ENCODE data around the gene PPARA. TPM values are rescaled to one million over a fixed set of nuclear protein-coding genes. Genes with fewer than 3 reads are reported as not detected.
"Not testable (repeated sequence)": the region's sequence is repeated elsewhere in the genome, so short reads cannot be mapped to it uniquely, and the experiment has no call there.

Gene PPARA
- total RNA-seq, 1 donor from 2014 or later, result 7.5 TPM

GRCh38 chr22:46169628-46170027, 19.3 kb downstream of the PPARA start:
- DNase-seq (ENCODE audit: low read depth, low spot score), result no peak

- no peak for DNase-seq (ENCODE audit: low read depth, low spot score)
Measured at GRCh38 chr22:46171940-46172339, 21.6 kb downstream of the PPARA start.

GRCh38 chr22:46172522-46173110, 22.3 kb downstream of the PPARA start:
- DNase-seq (ENCODE audit: low read depth, low spot score), result no peak

GRCh38 chr22:46173152-46173551, 22.8 kb downstream of the PPARA start:
- DNase-seq (ENCODE audit: low read depth, low spot score), result no peak

GRCh38 chr22:46175631-46176030, 25.3 kb downstream of the PPARA start:
- DNase-seq (ENCODE audit: low read depth, low spot score), result no peak

GRCh38 chr22:46176508-46177003, 26.2 kb downstream of the PPARA start:
- no peak for DNase-seq (ENCODE audit: low read depth, low spot score)

- no peak for DNase-seq (ENCODE audit: low read depth, low spot score)
Measured at GRCh38 chr22:46178755-46179505, 28.6 kb downstream of the PPARA start.

- no peak for DNase-seq (ENCODE audit: low read depth, low spot score)
Measured at GRCh38 chr22:46179748-46180147, 29.4 kb downstream of the PPARA start.

GRCh38 chr22:46180370-46181137, 30.2 kb downstream of the PPARA start:
- no peak for DNase-seq (ENCODE audit: low read depth, low spot score)

- DNase-seq (ENCODE audit: low read depth, low spot score), result no peak
Measured at GRCh38 chr22:46183733-46184132, 33.4 kb downstream of the PPARA start.

GRCh38 chr22:46185283-46185682, 35.0 kb downstream of the PPARA start:
- DNase-seq (ENCODE audit: low read depth, low spot score), result no peak

GRCh38 chr22:46187862-46188261, 37.5 kb downstream of the PPARA start:
- no peak for DNase-seq (ENCODE audit: low read depth, low spot score)

- DNase-seq (ENCODE audit: low read depth, low spot score), result no peak
Measured at GRCh38 chr22:46192210-46192993, 42.1 kb downstream of the PPARA start.

- DNase-seq (ENCODE audit: low read depth, low spot score), result no peak
Measured at GRCh38 chr22:46193898-46194310, 43.6 kb downstream of the PPARA start.

GRCh38 chr22:46195487-46196165, 45.3 kb downstream of the PPARA start:
- no peak for DNase-seq (ENCODE audit: low read depth, low spot score)

GRCh38 chr22:46196278-46196677, 46.0 kb downstream of the PPARA start:
- no peak for DNase-seq (ENCODE audit: low read depth, low spot score)

GRCh38 chr22:46198274-46198673, 47.9 kb downstream of the PPARA start:
- DNase-seq (ENCODE audit: low read depth, low spot score), result no peak

- DNase-seq (ENCODE audit: low read depth, low spot score), result not testable (repeated sequence)
Measured at GRCh38 chr22:46198806-46199205, 48.5 kb downstream of the PPARA start.

- no peak for DNase-seq (ENCODE audit: low read depth, low spot score)
Measured at GRCh38 chr22:46201059-46201757, 50.9 kb downstream of the PPARA start.

- no peak for DNase-seq (ENCODE audit: low read depth, low spot score)
Measured at GRCh38 chr22:46202897-46203600, 52.7 kb downstream of the PPARA start.
